ENCODE results near the gene ERN1.
"Not testable (repeated sequence)": the region's sequence is repeated elsewhere in the genome, so short reads cannot be mapped to it uniquely, and the experiment has no call there.

ERN1 gene

GRCh38 chr17:64032081-64032480, 97.9 kb downstream of the ERN1 start:
- DNase-seq (ENCODE audit: low read depth in 2 of 2): no peak

DNA sequence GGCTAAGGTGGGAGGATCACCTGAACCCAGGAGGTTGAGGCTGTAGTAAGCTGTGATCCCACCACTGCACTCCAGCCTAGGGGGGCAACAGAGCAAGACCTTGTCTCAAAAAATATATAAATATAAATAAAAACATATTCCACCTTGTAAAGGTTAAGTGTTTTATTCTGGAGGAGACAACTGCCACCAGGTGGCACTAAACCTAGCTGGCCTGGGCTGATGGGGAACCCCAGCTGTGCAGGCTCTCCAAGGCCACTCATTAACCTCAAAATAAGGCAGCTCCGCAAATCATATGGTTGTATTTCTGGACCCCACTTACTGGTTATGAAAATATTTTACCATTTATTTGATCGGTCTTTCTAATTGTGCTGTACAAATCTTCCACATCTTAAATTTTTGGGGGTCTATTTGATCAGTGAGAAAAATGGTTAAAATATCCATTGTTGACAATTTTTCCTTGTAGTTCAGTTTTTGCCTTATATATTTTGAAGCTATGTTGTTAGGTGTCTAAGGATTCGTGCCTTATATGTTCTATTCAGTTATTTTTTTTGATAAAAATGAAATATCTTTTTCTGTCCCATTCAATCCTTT, 101.0 kb downstream of the ERN1 start:
- DNase-seq (ENCODE audit: low read depth in 2 of 2): peak in 1 of 2 donors; percentile 49

- DNase-seq (ENCODE audit: low read depth in 2 of 2): peak; percentile 78 to 82
Observed at GRCh38 chr17:64025732-64026294, 104.1 kb downstream of the ERN1 start.

DNA sequence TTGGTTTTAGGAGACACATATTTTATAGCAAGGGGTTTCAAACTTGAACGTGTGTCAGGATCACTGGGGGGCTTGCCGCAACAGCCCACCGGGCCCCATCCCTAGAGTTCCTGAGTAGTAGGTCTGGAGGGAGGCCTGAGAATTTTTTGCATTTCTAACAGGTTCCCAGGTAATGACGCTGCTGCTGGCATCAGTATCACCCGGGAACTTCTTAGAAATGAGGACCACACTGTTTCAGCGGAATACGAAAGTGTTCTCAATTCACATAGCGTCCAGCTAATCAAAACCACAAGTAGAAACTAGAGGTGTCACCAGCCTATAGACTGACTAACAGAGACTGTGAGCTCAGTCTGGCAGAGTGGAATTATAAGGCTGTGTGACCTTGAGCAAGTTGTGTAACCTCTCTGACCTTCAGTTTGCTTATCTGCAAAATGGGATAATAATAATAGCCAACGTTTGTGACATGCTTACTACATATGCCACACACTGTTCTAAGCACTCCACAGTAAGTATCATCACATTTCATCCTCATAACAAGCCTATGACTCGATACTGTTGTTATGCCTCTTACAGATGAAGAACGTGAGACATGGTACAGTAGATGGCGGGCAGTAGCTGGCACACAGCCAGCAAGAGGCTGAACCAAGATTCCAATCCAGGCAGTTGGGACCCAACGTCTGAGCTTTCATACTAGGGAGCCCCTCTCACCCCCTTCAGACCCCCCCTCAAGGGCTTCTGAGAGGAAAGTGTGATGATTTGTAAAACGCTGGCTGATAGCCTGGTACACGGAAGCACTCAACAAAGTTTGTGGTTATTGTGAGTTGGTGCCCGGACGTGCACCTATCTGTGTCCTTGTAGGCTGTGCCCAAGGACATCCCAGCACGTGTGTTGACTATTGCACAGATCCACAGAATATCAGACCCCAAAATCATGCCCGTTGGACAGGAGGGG, 104.9 kb downstream of the ERN1 start:
- DNase-seq (ENCODE audit: low read depth in 2 of 2): no peak

DNA sequence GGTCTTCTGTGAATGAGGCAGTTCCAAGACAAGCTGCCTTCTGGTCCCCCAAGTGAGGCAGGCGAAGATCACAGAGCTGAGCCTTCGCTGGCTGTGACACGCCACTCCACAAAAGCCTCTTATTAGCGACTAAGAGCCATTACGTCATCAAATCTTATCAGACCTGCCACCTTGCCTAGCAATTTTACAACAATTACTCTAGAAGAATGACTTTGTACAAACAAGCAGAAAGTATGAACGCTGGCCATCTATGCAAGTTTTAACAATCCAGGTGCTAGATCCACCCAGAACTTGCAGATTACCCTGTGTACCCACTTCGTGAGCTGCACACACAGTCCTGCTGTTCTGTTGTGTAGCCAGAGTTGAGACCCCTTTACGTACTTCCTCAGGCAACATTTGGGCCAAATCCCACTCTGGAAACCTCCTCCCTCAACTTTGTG, 105.7 kb downstream of the ERN1 start:
- no peak for DNase-seq (ENCODE audit: low read depth in 2 of 2)

DNA sequence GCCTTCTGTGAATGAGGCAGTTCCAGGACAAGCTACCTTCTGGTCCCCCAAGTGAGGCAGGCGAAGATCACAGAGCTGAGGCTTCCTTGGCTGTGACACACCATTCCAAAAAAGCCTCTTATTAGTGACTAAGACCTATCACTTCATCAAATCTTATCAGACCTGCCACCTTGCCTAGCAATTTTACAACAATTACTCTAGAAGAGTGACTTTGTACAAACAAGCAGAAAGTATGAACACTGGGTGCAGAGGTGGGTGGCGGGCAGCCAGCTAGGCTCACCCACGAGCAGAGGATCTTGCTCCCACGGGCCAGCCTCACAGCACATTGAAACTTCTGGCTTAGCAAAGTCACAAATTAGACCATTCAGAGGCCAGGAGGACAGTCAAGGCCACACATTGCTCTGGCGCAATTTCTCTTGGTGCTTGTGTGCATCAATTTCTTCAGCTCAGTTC, 107.3 kb downstream of the ERN1 start:
- DNase-seq (ENCODE audit: low read depth in 2 of 2): no peak

DNA sequence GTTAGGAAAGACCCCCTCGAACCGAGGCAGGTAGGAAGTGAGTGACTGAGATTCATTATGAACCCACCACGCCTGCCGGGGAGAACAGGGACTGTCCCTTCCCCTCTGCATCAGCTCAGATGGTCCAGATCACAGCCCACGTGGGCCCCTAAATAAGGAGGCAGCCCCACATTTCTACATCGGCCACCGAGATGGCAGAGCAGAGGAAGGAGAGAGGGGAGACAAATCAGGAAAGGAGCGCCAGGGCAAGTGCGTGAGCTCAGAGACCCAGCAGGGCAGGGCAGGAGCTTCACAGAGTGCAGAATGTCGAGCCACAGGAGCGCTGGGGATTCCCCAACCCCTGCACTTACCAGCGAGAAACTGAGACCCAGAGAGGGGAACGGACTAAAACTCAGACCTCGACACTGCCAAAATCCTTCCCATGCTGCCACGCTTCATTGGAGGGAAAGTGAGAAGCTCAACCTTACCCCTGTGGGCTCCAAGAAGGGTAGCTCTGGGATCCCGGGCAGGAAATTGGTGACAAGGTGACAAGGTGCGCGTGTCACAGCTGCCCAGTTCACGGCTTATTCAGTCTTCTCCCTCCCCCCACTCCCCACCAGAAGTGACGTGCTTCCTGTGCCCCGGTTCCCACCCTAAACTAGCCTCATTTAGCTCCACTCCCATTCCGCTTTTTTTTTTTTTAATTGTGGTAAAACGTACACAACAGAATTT, 109.7 kb downstream of the ERN1 start, which contains the start of gene ICAM2:
Gene ICAM2 (minus strand): TSS at position 578 of the 711 bp plus-strand sequence. CDS start 13,942 bp downstream, outside the sequence.
- DNase-seq (ENCODE audit: low read depth in 2 of 2): peak; percentile 71 to 74

DNA sequence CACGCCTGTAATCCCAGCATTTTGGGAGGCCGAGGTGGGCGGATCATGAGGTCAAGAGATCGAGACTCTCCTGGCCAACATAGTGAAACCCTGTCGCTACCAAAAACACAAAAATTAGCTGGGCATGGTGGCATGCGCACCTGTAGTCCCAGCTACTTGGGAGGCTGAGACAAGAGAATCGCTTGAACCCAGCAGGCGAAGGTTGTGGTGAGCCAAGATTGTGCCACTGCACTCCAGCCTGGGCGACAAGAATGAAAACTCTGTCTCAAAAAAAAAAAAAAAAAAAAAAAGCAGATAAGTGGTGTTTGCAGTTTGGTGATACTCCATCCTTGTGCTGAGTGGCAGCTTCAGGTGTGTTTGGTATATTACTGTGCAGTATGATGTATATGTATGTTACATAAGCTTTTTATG, 110.4 kb downstream of the ERN1 start:
- DNase-seq (ENCODE audit: low read depth in 2 of 2): not testable (repeated sequence)

GRCh38 chr17:64017381-64017980, 112.5 kb downstream of the ERN1 start:
- DNase-seq (ENCODE audit: low read depth in 2 of 2): no peak

- DNase-seq (ENCODE audit: low read depth in 2 of 2): no peak
Observed at GRCh38 chr17:64016974-64017373, 113.0 kb downstream of the ERN1 start.

- DNase-seq (ENCODE audit: low read depth in 2 of 2): no peak
Observed at GRCh38 chr17:64016231-64016784, 113.6 kb downstream of the ERN1 start.

GRCh38 chr17:64015447-64015846, 114.5 kb downstream of the ERN1 start:
- DNase-seq (ENCODE audit: low read depth in 2 of 2): no peak

GRCh38 chr17:64009571-64010402, 120.2 kb downstream of the ERN1 start:
- DNase-seq (ENCODE audit: low read depth in 2 of 2): no peak

DNA sequence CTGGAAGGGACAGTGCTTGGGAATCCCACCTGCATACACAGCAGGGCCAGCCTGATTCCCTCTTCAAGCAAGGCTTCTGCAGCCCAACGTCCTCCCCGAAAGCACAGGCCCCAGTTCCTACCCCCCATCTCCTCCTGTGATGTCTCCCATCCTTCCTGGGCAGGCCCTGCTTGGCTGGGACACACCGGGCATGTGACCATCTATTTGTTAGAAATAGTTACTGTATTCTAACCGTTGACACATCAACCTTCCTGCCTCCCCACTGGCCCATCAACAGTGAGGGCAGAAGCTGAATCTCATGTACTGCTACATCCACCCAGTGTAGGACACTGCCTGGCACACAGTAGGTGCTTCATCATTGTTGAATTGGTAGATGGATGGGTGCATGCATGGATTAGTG, 121.1 kb downstream of the ERN1 start:
- no peak for DNase-seq (ENCODE audit: low read depth in 2 of 2)

GRCh38 chr17:64008346-64008745, 121.6 kb downstream of the ERN1 start:
- no peak for DNase-seq (ENCODE audit: low read depth in 2 of 2)

DNA sequence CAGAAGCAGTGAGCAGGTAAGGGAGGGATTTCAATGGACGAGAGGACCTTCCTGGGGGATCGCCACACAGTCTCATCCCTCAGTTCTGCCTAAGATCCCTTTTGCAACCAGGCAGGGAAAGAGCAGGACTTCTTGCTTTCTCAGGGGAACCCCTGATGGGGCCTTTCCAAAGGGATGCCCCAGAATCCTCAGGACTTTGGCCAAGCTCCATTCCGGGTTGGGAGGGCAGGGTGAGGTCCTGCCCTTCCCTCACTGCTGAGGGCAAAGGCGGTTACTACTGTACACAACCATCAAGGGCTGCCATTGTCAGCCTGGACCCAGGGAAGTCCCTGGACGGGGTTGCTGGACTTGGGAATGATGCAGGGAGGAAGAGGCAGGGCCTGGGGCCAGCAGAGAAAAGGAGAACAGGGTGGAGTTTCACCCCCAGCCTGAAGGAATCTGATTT, 122.1 kb downstream of the ERN1 start:
- no peak for DNase-seq (ENCODE audit: low read depth in 2 of 2)

- DNase-seq (ENCODE audit: low read depth in 2 of 2): not testable (repeated sequence)
Observed at GRCh38 chr17:64007089-64007837, 122.7 kb downstream of the ERN1 start.

DNA sequence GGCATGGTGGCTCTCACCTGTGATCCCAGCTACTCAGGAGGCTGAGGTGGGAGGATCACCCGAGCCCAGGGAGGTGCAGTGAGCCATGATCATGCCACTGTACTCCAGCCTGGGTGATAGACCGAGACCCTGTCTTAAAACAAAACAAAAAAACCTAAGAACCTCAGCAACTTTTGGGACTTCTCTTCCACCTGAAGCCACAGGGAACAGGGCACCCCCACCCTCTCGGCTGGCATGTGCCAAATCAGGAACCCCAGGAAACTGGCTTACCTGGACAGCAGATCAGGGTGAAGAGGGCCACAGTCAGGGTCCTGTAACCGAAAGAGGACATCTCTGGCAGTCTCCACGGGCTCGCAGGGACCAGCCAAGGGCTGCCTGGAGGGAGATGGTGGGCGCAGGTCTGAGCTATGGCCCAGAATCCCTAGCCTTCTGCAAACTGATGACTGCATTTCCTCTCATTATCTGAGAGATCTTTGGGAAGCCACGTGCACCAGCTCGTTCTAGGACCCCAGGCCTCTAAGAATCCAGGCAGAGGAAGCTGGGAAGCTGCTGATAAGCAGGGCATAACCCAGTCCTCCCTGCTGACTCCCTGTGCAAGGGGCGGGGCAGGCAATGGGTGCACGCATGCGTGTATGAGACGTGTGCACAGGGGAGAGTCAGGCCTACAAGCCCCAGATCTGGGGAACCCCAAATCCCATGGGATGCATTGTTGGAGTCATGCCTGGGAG, 123.4 kb downstream of the ERN1 start:
- DNase-seq (ENCODE audit: low read depth in 2 of 2): no peak

GRCh38 chr17:64005734-64006167, 124.2 kb downstream of the ERN1 start:
- DNase-seq (ENCODE audit: low read depth in 2 of 2): no peak
